HepG2 (cell line): ENCODE data around the gene RPS19. TPM values are rescaled to one million over a fixed set of nuclear protein-coding genes. Genes with fewer than 3 reads are reported as not detected.

Experiments
- ATAC-seq: fragments of 200-7000 bp; cut with Tn5 transposase; 3 replicates; pipeline ENCODE4 v1.9.1; 2020; ENCODE audit warnings: mild to moderate bottlenecking, moderate library complexity
- BruUV-seq: library from RNA; stranded (reverse); fragments of 400-500 nt; replicated peaks from 2 replicates; lab custom pipeline; 2021; lab: Mats Ljungman, UMichigan
- CTCF ChIA-PET: fragments of 300-600 bp; formaldehyde crosslinking; extraction: SDS; loops from one replicate; lab custom pipeline; 2021; ENCODE audit warnings: low total read pairs, inconsistent platforms, low intra/inter-chr PET ratio; lab: Yijun Ruan, JAX
- POLR2A ChIA-PET: fragments of 350-600 bp; sonication (Branson Sonifier 250); formaldehyde crosslinking; loops from one replicate; lab custom pipeline; 2020; ENCODE audit warnings: antibody characterized with exemption, inconsistent platforms; lab: Yijun Ruan, JAX
- DNase-seq: peaks from one replicate; pipeline ENCODE4 v3.0.0-alpha.2; 2015; ENCODE audit warnings: low spot score
- FAIRE-seq: peaks from 3 replicates; lab custom pipeline; 2011; peaks lifted over from hg19 to GRCh38; lab: Jason Lieb, UNC
- H2AFZ ChIP-seq: one replicate; pipeline ENCODE4 v1.6.1; 2011; ENCODE audit warnings: low read length, inconsistent platforms
- H3K27ac ChIP-seq: fragments of 300-600 bp; 3 replicates; pipeline ENCODE4 v1.8.0; 2011; ENCODE audit warnings: mixed run types, mild to moderate bottlenecking, mixed read lengths, low read length, inconsistent platforms; ENCODE audit not compliant: insufficient read depth; ENCODE audit errors: extremely low read length
- H3K27me3 ChIP-seq, 2 experiments: fragments of 200-600 bp in 1 of 2; 2 replicates in 1 of 2; 3 replicates in 1 of 2; pipeline versions ENCODE4 v1.6.0 to v1.8.0; 2011; ENCODE audit warnings: low read length in 2 of 2, mild to moderate bottlenecking in 2 of 2, moderate library complexity in 2 of 2, inconsistent platforms in 1 of 2; ENCODE audit not compliant: insufficient read depth in 2 of 2, control insufficient read depth in 1 of 2
- H3K36me3 ChIP-seq, 2 experiments: fragments of 200-600 bp in 1 of 2; replicated peaks in 1 of 2; 2 replicates in 1 of 2; 3 replicates in 1 of 2; pipeline versions ENCODE4 v1.5.1 to v1.8.0; 2011; ENCODE audit warnings: low read length in 2 of 2, inconsistent platforms in 1 of 2; ENCODE audit not compliant: insufficient read depth in 2 of 2, control insufficient read depth in 1 of 2
- H3K4me1 ChIP-seq: 2 replicates; pipeline ENCODE4 v1.5.1; 2012; ENCODE audit warnings: low read length, inconsistent platforms; ENCODE audit not compliant: insufficient read depth
- H3K4me2 ChIP-seq: 2 replicates; pipeline ENCODE4 v1.6.0; 2011; ENCODE audit warnings: low read depth, low read length, inconsistent platforms
- H3K4me3 ChIP-seq, 3 experiments: fragments of 200-600 bp in 1 of 3; sonication (generic), shearing (Covaris generic) in 1 of 3; replicated peaks in 1 of 3; 2 replicates each; pipeline ENCODE4 v1.5.1; 2011 to 2016; ENCODE audit warnings: low read length in 3 of 3, inconsistent platforms in 2 of 3, low read depth in 2 of 3, mild to moderate bottlenecking in 2 of 3, control low read depth in 1 of 3, mixed read lengths in 1 of 3; ENCODE audit not compliant: insufficient read depth in 1 of 3
- H3K79me2 ChIP-seq: one replicate; pipeline ENCODE4 v1.6.1; 2011; ENCODE audit warnings: low read length, inconsistent platforms; ENCODE audit not compliant: insufficient read depth
- H3K9ac ChIP-seq: 2 replicates; pipeline ENCODE4 v1.6.0; 2011; ENCODE audit warnings: mild to moderate bottlenecking, low read depth, low read length, inconsistent platforms; ENCODE audit not compliant: insufficient read depth
- H3K9me3 ChIP-seq: 2 replicates; pipeline ENCODE4 v1.5.1; 2012; ENCODE audit warnings: mild to moderate bottlenecking, low read length
- H4K20me1 ChIP-seq: 2 replicates; pipeline ENCODE4 v1.6.0; 2011; ENCODE audit warnings: inconsistent platforms, mild to moderate bottlenecking, low read length, moderate library complexity; ENCODE audit not compliant: insufficient read depth
- ATF1 ChIP-seq: IDR thresholded peaks from 2 replicates; pipeline ENCODE4 v1.6.1; 2016; ENCODE audit warnings: mild to moderate bottlenecking, control low read depth
- FOXP1 ChIP-seq, 2 experiments: fragments of 450-650 bp in 1 of 2; IDR thresholded peaks; 2 replicates each; pipeline ENCODE4 v1.6.1; 2017 to 2018; ENCODE audit warnings: antibody characterized with exemption in 1 of 2
- HNF4A ChIP-seq: sonication (generic); formaldehyde crosslinking; IDR thresholded peaks from 2 replicates; pipeline ENCODE4 v1.4.0; 2020; ENCODE audit warnings: missing genetic modification reagents
- MAFG ChIP-seq: sonication (generic); formaldehyde crosslinking; IDR thresholded peaks from 2 replicates; pipeline ENCODE4 v1.5.1; 2020; ENCODE audit warnings: mild to moderate bottlenecking, missing genetic modification reagents
- PBX2 ChIP-seq: IDR thresholded peaks from 2 replicates; pipeline ENCODE4 v1.6.1; 2016; ENCODE audit warnings: control low read depth
- RXRB ChIP-seq: IDR thresholded peaks from 2 replicates; pipeline ENCODE4 v1.6.1; 2016; ENCODE audit warnings: borderline replicate concordance, missing genetic modification reagents, missing compliant biosample characterization
- SATB2 ChIP-seq: sonication (generic); formaldehyde crosslinking; IDR thresholded peaks from 2 replicates; pipeline ENCODE4 v1.5.0; 2020; ENCODE audit warnings: missing genetic modification reagents
- SMAD9 ChIP-seq: sonication (generic); formaldehyde crosslinking; IDR thresholded peaks from 2 replicates; pipeline ENCODE4 v1.5.1; 2020; ENCODE audit warnings: mild to moderate bottlenecking, missing genetic modification reagents
- ZNF142 ChIP-seq: sonication (generic); formaldehyde crosslinking; IDR thresholded peaks from 2 replicates; pipeline ENCODE4 v1.4.0; 2020; ENCODE audit warnings: missing genetic modification reagents
- ZNF274 ChIP-seq: sonication (generic); formaldehyde crosslinking; IDR thresholded peaks from 2 replicates; pipeline ENCODE4 v1.5.1; 2020; ENCODE audit warnings: mild to moderate bottlenecking, missing genetic modification reagents
- ZNF414 ChIP-seq: sonication (generic); formaldehyde crosslinking; IDR thresholded peaks from 2 replicates; pipeline ENCODE4 v1.5.0; 2020; ENCODE audit warnings: missing genetic modification reagents
- ZNF780A ChIP-seq: sonication (generic); formaldehyde crosslinking; IDR thresholded peaks from 2 replicates; pipeline ENCODE4 v1.8.0; 2022; ENCODE audit warnings: mild to moderate bottlenecking, missing genetic modification reagents, moderate library complexity
- ZSCAN9 ChIP-seq: IDR thresholded peaks from 2 replicates; pipeline ENCODE4 v1.6.1; 2016; ENCODE audit warnings: borderline replicate concordance
- WGBS: methylation state at CpG from one replicate; pipeline ENCODE4 v1.1.6; 2017; ENCODE audit warnings: low lambda C conversion rate; 5-methylcytosine and 5-hydroxymethylcytosine counted together
- in situ Hi-C: cut with HindIII; loops from 2 replicates; pipeline ENCODE4 v1.10.0; 2017; ENCODE audit warnings: low pct_unique_long_range_greater_than_20kb; ENCODE audit not compliant: extremely low pct_ligation_motif_present
- intact Hi-C: fragments of 100-400 bp; cut with micrococcal nuclease; formaldehyde crosslinking; loops from one replicate; pipeline ENCODE4 v1.10.0; 2022; ENCODE audit not compliant: unreplicated experiment
- polyA plus RNA-seq, 8 experiments: library from polyadenylated mRNA; depleted of rRNA in 3 of 8; stranded (reverse) in 7 of 8; unstranded in 1 of 8; fragments of >200 nt; fragmentation: Illumina TruSeq in 4 of 8; extraction: Trizol in 4 of 8; gene quantifications; 2 replicates each; pipeline versions ENCODE4 v1.2.1 to v1.2.3, GENCODE V29; 2011 to 2016; ENCODE audit warnings: low read depth in 4 of 8, missing spikeins in 1 of 8, mixed read lengths in 1 of 8; ENCODE audit not compliant: insufficient read depth in 1 of 8
- total RNA-seq, 5 experiments: library from RNA; depleted of rRNA; stranded (reverse); fragments of >200 nt; fragmentation: Illumina TruSeq; extraction: Trizol; gene quantifications; 2 replicates each; pipeline ENCODE4 v1.2.3, GENCODE V29; 2016; ENCODE audit warnings: low read depth in 1 of 5

The RPS19 gene
- total and polyA plus RNA-seq, 2 of the 13 experiments (the other 11 are each of a cell fraction or from before 2014, with no cell fraction given), result 1,983 to 4,758 TPM

GRCh38 chr19:41906916-41907680 is 47.0 kb downstream of the RPS19 start:
- Histone ChIP-seq H3K9ac (no peak overlapping the region), H3K79me2 (no peaks in the 10 kb centered on the region), H2AFZ (no peak overlapping the region), H3K9me3 (no peaks in the 10 kb centered on the region), H3K27me3 (peaks cover 0 to 11% of the 10 kb centered on the region in 2 experiments), H3K27ac (no peak overlapping the region), H3K4me2 (no peak overlapping the region), H3K36me3 (peaks cover 19 to 45% of the 10 kb centered on the region in 2 experiments; a peak in 4 of 5 replicates), H3K4me1 (peaks cover 24% of the 10 kb centered on the region), H3K4me3 (no peak overlapping the region), H4K20me1 (0 out of 2 replicates have a peak, but pooled peaks cover 3% of the 10 kb centered on the region)
- in situ Hi-C loops (no loop called here), intact Hi-C loops (no loop called here)
- DNase-seq, result no peak
- CTCF ChIA-PET, result no interaction called here
- TSS peak; percentile 34 for BruUV-seq
- 93% methylated on average over 19 of the region's 21 CpGs for WGBS
- no peak for FAIRE-seq
- POLR2A ChIA-PET, result no interaction called here
- ATAC-seq, result no peak
- TF ChIP-seq HNF4A (CRISPR knock-in tag), result no peak
- no peak for TF ChIP-seq SATB2
- TF ChIP-seq MAFG (CRISPR knock-in tag), result no peak
- no peak for TF ChIP-seq ZNF142
- TF ChIP-seq ZNF274 (CRISPR knock-in tag), result no peak
- no peak for TF ChIP-seq ATF1 (CRISPR knock-in tag)
- TF ChIP-seq RXRB (CRISPR knock-in tag), result no peak
- no peak for TF ChIP-seq FOXP1 (IDR thresholded peaks at IDR 0.05)
- TF ChIP-seq FOXP1 (CRISPR knock-in tag; IDR thresholded peaks at IDR 0.05), result no peak
- no peak for TF ChIP-seq ZNF414 (CRISPR knock-in tag)
- no peak for TF ChIP-seq ZNF780A
- no peak for TF ChIP-seq SMAD9 (CRISPR knock-in tag)
- TF ChIP-seq ZSCAN9, result no peak
- TF ChIP-seq PBX2 (CRISPR knock-in tag), result no peak
